Measurements from ENCODE around the gene FAM72D.
"Not testable (repeated sequence)": the region's sequence is repeated elsewhere in the genome, so short reads cannot be mapped to it uniquely, and the experiment has no call there.

DNA sequence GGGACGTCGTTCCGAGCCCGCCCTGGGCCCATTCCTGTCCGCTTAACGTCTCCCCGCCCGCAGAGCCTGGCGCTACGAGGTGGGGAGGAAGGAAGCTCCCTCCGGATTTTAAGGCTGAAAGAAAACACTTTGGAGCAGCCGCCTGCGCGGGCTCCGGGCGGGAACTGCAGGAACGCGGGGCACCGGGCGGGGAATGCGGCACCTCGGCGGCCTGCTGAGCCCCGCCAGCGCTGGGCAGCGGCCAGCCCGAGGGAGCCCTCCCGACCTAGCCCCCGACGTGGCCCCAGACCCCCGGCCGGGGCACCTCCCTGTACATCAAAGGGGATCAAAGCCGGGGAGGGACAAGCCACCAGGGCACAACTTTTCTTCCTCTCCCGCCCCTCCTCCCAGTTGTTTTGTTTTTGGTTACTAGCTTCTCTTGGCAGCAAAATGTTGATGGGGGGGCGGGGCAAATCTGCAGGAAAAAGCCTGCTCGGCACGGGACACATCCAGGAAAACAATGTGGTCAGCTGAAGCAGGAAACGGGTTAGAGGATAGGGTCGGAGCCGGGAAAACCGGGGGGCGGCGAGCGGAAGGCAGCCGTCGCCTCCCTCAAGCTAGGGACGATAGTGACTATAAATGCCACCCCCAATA, 2.1 kb upstream of the FAM72D start:
- TF ChIP-seq, protein P1, sequence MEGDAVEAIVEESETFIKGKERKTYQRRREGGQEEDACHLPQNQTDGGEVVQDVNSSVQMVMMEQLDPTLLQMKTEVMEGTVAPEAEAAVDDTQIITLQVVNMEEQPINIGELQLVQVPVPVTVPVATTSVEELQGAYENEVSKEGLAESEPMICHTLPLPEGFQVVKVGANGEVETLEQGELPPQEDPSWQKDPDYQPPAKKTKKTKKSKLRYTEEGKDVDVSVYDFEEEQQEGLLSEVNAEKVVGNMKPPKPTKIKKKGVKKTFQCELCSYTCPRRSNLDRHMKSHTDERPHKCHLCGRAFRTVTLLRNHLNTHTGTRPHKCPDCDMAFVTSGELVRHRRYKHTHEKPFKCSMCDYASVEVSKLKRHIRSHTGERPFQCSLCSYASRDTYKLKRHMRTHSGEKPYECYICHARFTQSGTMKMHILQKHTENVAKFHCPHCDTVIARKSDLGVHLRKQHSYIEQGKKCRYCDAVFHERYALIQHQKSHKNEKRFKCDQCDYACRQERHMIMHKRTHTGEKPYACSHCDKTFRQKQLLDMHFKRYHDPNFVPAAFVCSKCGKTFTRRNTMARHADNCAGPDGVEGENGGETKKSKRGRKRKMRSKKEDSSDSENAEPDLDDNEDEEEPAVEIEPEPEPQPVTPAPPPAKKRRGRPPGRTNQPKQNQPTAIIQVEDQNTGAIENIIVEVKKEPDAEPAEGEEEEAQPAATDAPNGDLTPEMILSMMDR (tag by site-specific recombination; IDR thresholded peaks at IDR 0.05) = not testable (repeated sequence)
- TF ChIP-seq ZFP41 (tag by site-specific recombination; IDR thresholded peaks at IDR 0.05; ENCODE audit: borderline replicate concordance); ZSCAN18 (tag by site-specific recombination; IDR thresholded peaks at IDR 0.05); PRDM10 (tag by site-specific recombination; IDR thresholded peaks at IDR 0.05); ZNF623 (tag by site-specific recombination; IDR thresholded peaks at IDR 0.05); YY2 (tag by site-specific recombination; IDR thresholded peaks at IDR 0.05); ZNF580 (tag by site-specific recombination; IDR thresholded peaks at IDR 0.05); ZNF48 (tag by site-specific recombination; IDR thresholded peaks at IDR 0.05); ZBTB7A (tag by site-specific recombination; IDR thresholded peaks at IDR 0.05; ENCODE audit: low read depth): not testable (repeated sequence)

All from HEK293 (cell line).